ENCODE measurements around the gene TIRAP.
"Not testable (repeated sequence)": the region's sequence is repeated elsewhere in the genome, so short reads cannot be mapped to it uniquely, and the experiment has no call there.

Gene TIRAP

GRCh38 chr11:126282736-126283591 is at the start of gene TIRAP:
Gene TIRAP (plus strand): TSS chr11:126283093. CDS start chr11:126290895, 7,802 bp downstream.
- peak; percentile 63 to 85 for DNase-seq
- no peaks in the 10 kb centered on the region for H3K9me3 ChIP-seq
- H3K4me3 ChIP-seq, result peak within 1 kb of the TSS; percentile 60 to 76
- intact Hi-C loops (cut with DNase I; ENCODE audit: low total_unique reads), result no loop called here
- peaks cover 0 to 26% (median 7%) of the 10 kb centered on the region in 4 donors for H3K4me1 ChIP-seq
- H3K27me3 ChIP-seq, result no peaks in the 10 kb centered on the region
- peak within 1 kb of the TSS; percentile 86 for H3K27ac ChIP-seq
- peaks cover 0 to 10% (median 3%) of the 10 kb centered on the region in 3 donors for H3K36me3 ChIP-seq
- peak; percentile 13 to 34 for TF ChIP-seq CTCF (IDR thresholded peaks at IDR 0.05)

- DNase-seq, result no peak
- no peaks in the 10 kb centered on the region for H3K27me3 ChIP-seq
- TF ChIP-seq CTCF (IDR thresholded peaks at IDR 0.05), result no peak
- H3K36me3 ChIP-seq, result peaks cover 16 to 26% (median 16%) of the 10 kb centered on the region in 3 donors
- no peaks in the 10 kb centered on the region for H3K9me3 ChIP-seq
- intact Hi-C loops (cut with DNase I; ENCODE audit: low total_unique reads), result no loop called here
- H3K27ac ChIP-seq, result no peak overlapping the region
- H3K4me1 ChIP-seq, result no peaks in the 10 kb centered on the region
- H3K4me3 ChIP-seq, result no peak overlapping the region
Observed at GRCh38 chr11:126233391-126233790, 49.5 kb upstream of the TIRAP start.

GRCh38 chr11:126246636-126247035 is 36.3 kb upstream of the TIRAP start:
- no peak overlapping the region for H3K27ac ChIP-seq
- intact Hi-C loops (cut with DNase I; ENCODE audit: low total_unique reads), result no loop called here

GRCh38 chr11:126253265-126253664 is 29.6 kb upstream of the TIRAP start:
- no peak overlapping the region for H3K4me3 ChIP-seq
- peaks cover 9 to 37% (median 10%) of the 10 kb centered on the region in 3 donors for H3K36me3 ChIP-seq
- no peaks in the 10 kb centered on the region for H3K4me1 ChIP-seq
- no peaks in the 10 kb centered on the region for H3K27me3 ChIP-seq
- no peak for DNase-seq
- H3K27ac ChIP-seq, result no peak overlapping the region
- intact Hi-C loops (cut with DNase I; ENCODE audit: low total_unique reads), result no loop called here
- TF ChIP-seq CTCF (IDR thresholded peaks at IDR 0.05), result no peak
- no peaks in the 10 kb centered on the region for H3K9me3 ChIP-seq

More at GRCh38 chr11:126246636-126247035, 36.3 kb upstream of the TIRAP start:
- no peaks in the 10 kb centered on the region for H3K9me3 ChIP-seq
- H3K27me3 ChIP-seq, result no peaks in the 10 kb centered on the region
- H3K4me1 ChIP-seq, result no peaks in the 10 kb centered on the region
- DNase-seq, result no peak
- TF ChIP-seq CTCF (IDR thresholded peaks at IDR 0.05), result no peak
- no peak overlapping the region for H3K4me3 ChIP-seq
- peaks cover 20 to 26% (median 22%) of the 10 kb centered on the region in 3 donors for H3K36me3 ChIP-seq

GRCh38 chr11:126254819-126255218 is 28.1 kb upstream of the TIRAP start:
- TF ChIP-seq CTCF (IDR thresholded peaks at IDR 0.05), result no peak
- Histone ChIP-seq H3K36me3 (peaks cover 9 to 37% (median 10%) of the 10 kb centered on the region in 3 donors), H3K4me3 (no peak overlapping the region), H3K27ac (no peak overlapping the region), H3K9me3 (no peaks in the 10 kb centered on the region), H3K4me1 (no peaks in the 10 kb centered on the region), H3K27me3 (no peaks in the 10 kb centered on the region)
- DNase-seq, result no peak
- intact Hi-C loops (cut with DNase I; ENCODE audit: low total_unique reads), result no loop called here

- H3K9me3 ChIP-seq; H3K4me1 ChIP-seq; DNase-seq; H3K4me3 ChIP-seq; H3K27me3 ChIP-seq; H3K27ac ChIP-seq; intact Hi-C loops (cut with DNase I; ENCODE audit: low total_unique reads): not testable (repeated sequence)
- peaks cover 9 to 37% (median 10%) of the 10 kb centered on the region in 3 donors for H3K36me3 ChIP-seq
Observed at GRCh38 chr11:126255507-126255906, 27.4 kb upstream of the TIRAP start.

Measured in tibial artery (tissue), 4 donors.